CD4-positive, CD25-positive, alpha-beta regulatory T cell (primary cell): ENCODE measurements around the gene PRKAR2A. TPM values are rescaled to one million over a fixed set of nuclear protein-coding genes. Genes with fewer than 3 reads are reported as not detected.
A peak's percentile ranks its signal among the peaks of the same experiment; 100 is the strongest.

Experiments
- ATAC-seq, 2 donors: fragments of 150-1000 bp; cut with Tn5 transposase; one replicate each; pipeline ENCODE4 v1.10.0; 2021; ENCODE audit warnings: low read depth in 2 of 2, moderate number of reproducible peaks in 2 of 2, moderate library complexity in 1 of 2
- DNase-seq, 3 donors: peaks; one replicate each; pipeline versions ENCODE4 v3.0.0 to v3.0.0-alpha.2; 2012 to 2022; ENCODE audit warnings: mixed read lengths in 1 of 3
- H3K27ac ChIP-seq: one replicate; pipeline ENCODE4 v1.7.0; 2013; ENCODE audit warnings: mild to moderate bottlenecking, low read length; ENCODE audit not compliant: insufficient read depth, poor library complexity, severe bottlenecking
- H3K27me3 ChIP-seq: one replicate; pipeline ENCODE4 v1.7.0; 2013; ENCODE audit warnings: low read length; ENCODE audit not compliant: control insufficient read depth, insufficient read depth
- H3K36me3 ChIP-seq: one replicate; pipeline ENCODE4 v1.7.0; 2013; ENCODE audit warnings: mild to moderate bottlenecking, low read length, moderate library complexity; ENCODE audit not compliant: control insufficient read depth, insufficient read depth
- H3K4me1 ChIP-seq: 2 replicates; pipeline ENCODE4 v1.7.0; 2013; ENCODE audit warnings: mild to moderate bottlenecking, low read length; ENCODE audit not compliant: insufficient read depth, control insufficient read depth, poor library complexity, severe bottlenecking
- H3K4me3 ChIP-seq: one replicate; pipeline ENCODE4 v1.7.0; 2013; ENCODE audit warnings: low read depth, mild to moderate bottlenecking, low read length, moderate library complexity
- H3K9me3 ChIP-seq, 2 experiments: 1 replicate in 1 of 2; 2 replicates in 1 of 2; pipeline ENCODE4 v1.7.0; 2013; ENCODE audit warnings: low read length in 2 of 2, mild to moderate bottlenecking in 1 of 2, moderate library complexity in 1 of 2; ENCODE audit not compliant: control insufficient read depth in 2 of 2
- H3K27ac Mint-ChIP-seq, 3 donors: one replicate each; pipeline ENCODE4 v1.8.0; 2020 to 2022; ENCODE audit warnings: mild to moderate bottlenecking in 3 of 3, mixed read lengths in 3 of 3, moderate library complexity in 2 of 3
- H3K27me3 Mint-ChIP-seq: one replicate; pipeline ENCODE4 v1.8.0; 2022; ENCODE audit warnings: mild to moderate bottlenecking, mixed read lengths
- H3K36me3 Mint-ChIP-seq: one replicate; pipeline ENCODE4 v1.8.0; 2020; ENCODE audit warnings: mixed read lengths
- H3K4me1 Mint-ChIP-seq, 4 donors: one replicate each; pipeline ENCODE4 v1.8.0; 2020 to 2022; ENCODE audit warnings: mixed read lengths in 4 of 4, mild to moderate bottlenecking in 1 of 4
- H3K4me3 Mint-ChIP-seq, 4 donors: one replicate each; pipeline ENCODE4 v1.8.0; 2020 to 2022; ENCODE audit warnings: mild to moderate bottlenecking in 4 of 4, mixed read lengths in 4 of 4, moderate library complexity in 3 of 4
- H3K9me3 Mint-ChIP-seq, 7 donors: one replicate each; pipeline ENCODE4 v1.8.0; 2020 to 2022; ENCODE audit warnings: mixed read lengths in 7 of 7, mild to moderate bottlenecking in 3 of 7, moderate library complexity in 2 of 7
- polyA plus RNA-seq, 4 donors: library from polyadenylated mRNA; unstranded; fragments of 300-500 nt; fragmentation: Illumina TruSeq; gene quantifications; one replicate each; pipeline ENCODE4 v1.2.3, GENCODE V29; 2021
- total RNA-seq: library from RNA; stranded (reverse); gene quantifications from one replicate; pipeline ENCODE4 v1.2.3, GENCODE V29; 2022

Gene PRKAR2A
- total and polyA plus RNA-seq, 5 donors from 2014 or later = 13.4 to 29.3 (median 14.3) TPM

DNA sequence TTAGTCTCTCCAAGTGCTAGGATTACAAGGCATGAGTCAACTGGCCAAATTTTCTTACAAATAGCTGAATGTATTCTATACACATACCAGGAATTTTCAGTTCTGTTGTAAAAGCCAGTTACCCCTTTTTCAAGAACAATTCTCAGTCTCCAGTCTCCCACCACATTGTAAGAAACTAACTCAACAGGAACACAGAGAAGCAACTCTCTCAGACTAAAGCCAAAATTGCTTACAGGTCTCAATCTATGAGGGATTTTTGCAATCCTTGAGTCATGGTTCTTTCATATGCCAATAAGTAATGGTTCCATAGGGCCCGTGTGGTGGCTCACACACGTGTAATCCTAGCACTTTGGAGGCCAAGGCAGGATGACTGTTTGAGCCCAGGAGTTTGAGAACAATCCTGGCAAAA, 139.2 kb downstream of the PRKAR2A start:
- H3K9me3 Mint-ChIP-seq = no peaks in the 10 kb centered on the region
- Histone ChIP-seq H3K27me3 (no peaks in the 10 kb centered on the region), H3K36me3 (peaks cover 48% of the 10 kb centered on the region), H3K4me3 (no peak overlapping the region), H3K4me1 (peaks cover 26% of the 10 kb centered on the region), H3K27ac (no peak overlapping the region), H3K9me3 (no peaks in the 10 kb centered on the region)
- DNase-seq (no peak), ATAC-seq (no peak)
- H3K36me3 Mint-ChIP-seq = peaks cover 10% of the 10 kb centered on the region
- peak overlapping the region in 2 of 3 donors; percentile 54 to 76 for H3K27ac Mint-ChIP-seq
- no peaks in the 10 kb centered on the region for H3K27me3 Mint-ChIP-seq
- H3K4me3 Mint-ChIP-seq = no peak overlapping the region
- H3K4me1 Mint-ChIP-seq = peaks cover 5 to 66% (median 43%) of the 10 kb centered on the region in 4 donors

DNA sequence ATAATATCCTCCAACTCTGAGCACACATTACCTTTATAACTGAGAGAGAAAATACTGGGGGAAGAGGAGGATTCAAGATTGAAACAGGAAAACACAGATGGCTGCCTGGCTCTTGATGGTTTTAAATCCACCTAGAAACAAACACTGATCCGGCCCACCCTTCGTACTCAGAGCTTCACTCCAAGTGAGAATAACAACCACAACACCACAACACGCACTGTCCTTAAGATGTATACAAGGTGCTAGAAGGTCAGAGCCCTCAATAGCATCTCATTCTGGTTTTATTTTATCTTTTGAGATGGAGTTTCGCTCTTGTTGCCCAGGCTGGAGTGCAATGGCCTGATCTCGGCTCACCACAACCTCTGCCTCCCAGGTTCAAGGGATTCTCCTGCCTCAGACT, 140.5 kb downstream of the PRKAR2A start:
- Mint-ChIP-seq H3K9me3 (no peaks in the 10 kb centered on the region), H3K27ac (no peak overlapping the region), H3K36me3 (peaks cover 17% of the 10 kb centered on the region), H3K4me3 (peak overlapping the region in 1 of 4 donors; percentile 48), H3K4me1 (peaks cover 14 to 67% (median 52%) of the 10 kb centered on the region in 4 donors), H3K27me3 (no peaks in the 10 kb centered on the region)
- Histone ChIP-seq H3K36me3 (peaks cover 46% of the 10 kb centered on the region), H3K27ac (no peak overlapping the region), H3K4me3 (no peak overlapping the region), H3K4me1 (peaks cover 19% of the 10 kb centered on the region), H3K9me3 (no peaks in the 10 kb centered on the region), H3K27me3 (no peaks in the 10 kb centered on the region)
- DNase-seq (no peak), ATAC-seq (no peak)

GRCh38 chr3:48702320-48702920, 145.3 kb downstream of the PRKAR2A start:
- peak overlapping the region; percentile 1 to 69 (median 5) for H3K27ac Mint-ChIP-seq
- Histone ChIP-seq H3K27ac (no peak overlapping the region), H3K36me3 (peaks cover 29% of the 10 kb centered on the region), H3K4me1 (peaks cover 11% of the 10 kb centered on the region), H3K4me3 (no peak overlapping the region), H3K27me3 (no peaks in the 10 kb centered on the region), H3K9me3 (no peaks in the 10 kb centered on the region)
- DNase-seq = no peak
- peaks cover 13% of the 10 kb centered on the region for H3K36me3 Mint-ChIP-seq
- H3K4me1 Mint-ChIP-seq = peaks cover 15 to 55% (median 40%) of the 10 kb centered on the region in 4 donors
- ATAC-seq = no peak
- H3K27me3 Mint-ChIP-seq = no peaks in the 10 kb centered on the region
- no peak overlapping the region for H3K4me3 Mint-ChIP-seq
- no peaks in the 10 kb centered on the region for H3K9me3 Mint-ChIP-seq

- Mint-ChIP-seq H3K4me3 (no peak overlapping the region), H3K27me3 (no peaks in the 10 kb centered on the region), H3K36me3 (peaks cover 13% of the 10 kb centered on the region), H3K9me3 (no peaks in the 10 kb centered on the region), H3K27ac (peak overlapping the region in 1 of 3 donors; percentile 26), H3K4me1 (peaks cover 19 to 50% (median 35%) of the 10 kb centered on the region in 4 donors)
- no peaks in the 10 kb centered on the region for H3K9me3 ChIP-seq
- DNase-seq (no peak), ATAC-seq (no peak)
- no peaks in the 10 kb centered on the region for H3K27me3 ChIP-seq
- no peak overlapping the region for H3K4me3 ChIP-seq
- H3K4me1 ChIP-seq = peaks cover 8% of the 10 kb centered on the region
- H3K36me3 ChIP-seq = peaks cover 24% of the 10 kb centered on the region
- no peak overlapping the region for H3K27ac ChIP-seq
Measured at GRCh38 chr3:48700731-48701405, 146.8 kb downstream of the PRKAR2A start.

DNA sequence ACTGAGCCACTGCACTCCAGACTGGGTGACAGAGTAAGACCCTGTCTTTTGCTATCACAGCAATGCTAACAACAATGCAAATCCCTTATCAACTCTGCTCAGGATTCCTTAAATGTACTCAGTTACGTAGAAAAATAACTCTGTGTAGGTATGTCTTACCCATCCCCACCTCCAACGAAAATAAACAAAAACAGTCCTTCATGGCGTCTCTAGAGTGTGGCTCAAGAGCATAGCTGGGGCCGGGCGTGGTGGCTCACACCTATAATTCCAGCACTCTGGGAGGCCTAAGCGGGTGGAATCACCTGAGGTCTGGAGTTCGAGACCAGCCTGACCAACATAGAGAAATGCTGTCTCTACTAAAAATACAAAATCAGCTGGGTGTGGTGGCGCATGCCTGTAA, 148.8 kb downstream of the PRKAR2A start:
- no peak overlapping the region for H3K27ac ChIP-seq
- ATAC-seq (no peak), DNase-seq (no peak)
- H3K4me1 ChIP-seq = peaks cover 8% of the 10 kb centered on the region
- no peaks in the 10 kb centered on the region for H3K9me3 ChIP-seq
- Mint-ChIP-seq H3K27ac (peak overlapping the region in 1 of 3 donors; percentile 46), H3K36me3 (peaks cover 13% of the 10 kb centered on the region), H3K9me3 (peaks cover 0 to 2% (median 0%) of the 10 kb centered on the region in 7 donors), H3K27me3 (no peaks in the 10 kb centered on the region), H3K4me1 (peaks cover 19 to 53% (median 31%) of the 10 kb centered on the region in 4 donors), H3K4me3 (no peak overlapping the region)
- peaks cover 37% of the 10 kb centered on the region for H3K36me3 ChIP-seq
- H3K4me3 ChIP-seq = no peak overlapping the region
- no peaks in the 10 kb centered on the region for H3K27me3 ChIP-seq

DNA sequence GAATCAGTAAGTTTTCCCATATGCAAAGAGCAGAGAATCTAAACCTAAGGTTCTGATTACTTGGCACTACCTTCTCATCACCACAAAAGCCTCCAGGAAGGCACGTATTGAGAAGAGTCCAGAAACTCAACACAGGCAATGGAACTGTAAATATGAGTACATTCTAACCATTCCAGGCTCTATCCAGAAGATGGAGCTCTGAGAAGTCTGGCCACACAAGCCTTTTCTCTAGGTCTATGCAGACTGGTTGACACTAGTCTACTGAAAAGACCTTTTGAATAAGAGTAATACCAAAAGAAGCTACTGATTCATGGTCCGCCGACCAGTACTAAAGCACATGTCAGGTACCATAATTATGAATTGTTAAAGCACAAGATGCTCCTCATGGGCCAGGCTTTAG, 149.7 kb downstream of the PRKAR2A start:
- Mint-ChIP-seq H3K36me3 (peaks cover 19% of the 10 kb centered on the region), H3K4me1 (peaks cover 23 to 53% (median 27%) of the 10 kb centered on the region in 4 donors), H3K4me3 (no peak overlapping the region), H3K9me3 (peaks cover 0 to 2% (median 0%) of the 10 kb centered on the region in 7 donors), H3K27ac (no peak overlapping the region), H3K27me3 (no peaks in the 10 kb centered on the region)
- Histone ChIP-seq H3K27ac (no peak overlapping the region), H3K4me1 (peaks cover 8% of the 10 kb centered on the region), H3K4me3 (no peak overlapping the region), H3K27me3 (no peaks in the 10 kb centered on the region), H3K9me3 (no peaks in the 10 kb centered on the region), H3K36me3 (peaks cover 46% of the 10 kb centered on the region)
- ATAC-seq (no peak), DNase-seq (no peak)

DNA sequence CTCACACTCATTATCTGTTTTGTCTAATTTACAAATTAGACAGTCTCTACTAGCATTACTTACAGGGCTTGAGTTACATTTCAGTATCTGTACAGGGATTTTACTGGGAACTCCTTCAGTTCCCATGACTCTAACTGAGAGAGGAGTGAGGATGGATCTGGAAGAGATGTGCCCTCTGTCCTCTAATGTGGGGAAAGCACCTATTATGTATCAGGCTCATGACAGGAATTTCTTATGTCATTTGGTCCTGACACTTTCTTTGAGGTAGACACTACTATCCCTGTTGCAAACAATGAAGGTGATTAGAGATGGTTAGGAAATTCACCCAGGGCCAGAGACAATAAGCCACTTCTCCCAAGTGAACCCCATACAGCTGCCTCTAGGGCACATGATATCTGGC, 151.1 kb downstream of the PRKAR2A start:
- Histone ChIP-seq H3K9me3 (no peaks in the 10 kb centered on the region), H3K27me3 (no peaks in the 10 kb centered on the region), H3K36me3 (peaks cover 53% of the 10 kb centered on the region), H3K4me1 (peaks cover 8% of the 10 kb centered on the region), H3K4me3 (no peak overlapping the region), H3K27ac (no peak overlapping the region)
- Mint-ChIP-seq H3K4me3 (peak overlapping the region in 1 of 4 donors; percentile 41), H3K9me3 (peaks cover 0 to 2% (median 0%) of the 10 kb centered on the region in 7 donors), H3K27me3 (no peaks in the 10 kb centered on the region), H3K36me3 (peaks cover 19% of the 10 kb centered on the region), H3K27ac (peak overlapping the region in 2 of 3 donors; percentile 67 to 83), H3K4me1 (peaks cover 17 to 46% (median 20%) of the 10 kb centered on the region in 4 donors)
- ATAC-seq (no peak), DNase-seq (no peak)
